Stimulated activated naive CD4-positive, alpha-beta T cell (primary cell): ENCODE measurements around the gene TDRD9.

ENCODE experiments used
- DNase-seq, 6 experiments: peaks; one replicate each; lab custom pipeline; 2025; lab: John Stamatoyannopoulos, UW

Gene TDRD9

DNA sequence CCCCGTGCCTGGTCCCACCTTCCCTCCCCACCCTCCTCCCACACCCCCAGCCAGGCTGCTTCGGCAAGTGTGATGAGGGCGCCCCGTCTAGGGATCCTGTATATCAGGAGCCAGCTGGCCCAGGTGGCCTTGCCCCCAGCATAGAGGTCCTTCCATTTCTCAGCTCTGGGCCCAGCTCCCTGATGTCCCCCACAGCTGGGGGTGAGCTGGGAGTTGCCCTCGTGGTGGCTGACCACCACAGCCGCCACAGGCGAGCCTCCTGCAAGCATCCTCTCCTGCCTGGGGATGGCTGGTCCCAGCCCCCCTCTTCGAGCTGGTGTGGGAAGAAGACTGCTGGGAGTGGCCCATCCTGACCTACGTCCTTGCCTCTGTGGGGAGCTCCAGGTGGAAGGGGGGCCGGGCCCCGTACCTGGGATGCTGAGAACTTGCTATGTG is 164.7 kb downstream of the TDRD9 start:
- no peak for DNase-seq

DNA sequence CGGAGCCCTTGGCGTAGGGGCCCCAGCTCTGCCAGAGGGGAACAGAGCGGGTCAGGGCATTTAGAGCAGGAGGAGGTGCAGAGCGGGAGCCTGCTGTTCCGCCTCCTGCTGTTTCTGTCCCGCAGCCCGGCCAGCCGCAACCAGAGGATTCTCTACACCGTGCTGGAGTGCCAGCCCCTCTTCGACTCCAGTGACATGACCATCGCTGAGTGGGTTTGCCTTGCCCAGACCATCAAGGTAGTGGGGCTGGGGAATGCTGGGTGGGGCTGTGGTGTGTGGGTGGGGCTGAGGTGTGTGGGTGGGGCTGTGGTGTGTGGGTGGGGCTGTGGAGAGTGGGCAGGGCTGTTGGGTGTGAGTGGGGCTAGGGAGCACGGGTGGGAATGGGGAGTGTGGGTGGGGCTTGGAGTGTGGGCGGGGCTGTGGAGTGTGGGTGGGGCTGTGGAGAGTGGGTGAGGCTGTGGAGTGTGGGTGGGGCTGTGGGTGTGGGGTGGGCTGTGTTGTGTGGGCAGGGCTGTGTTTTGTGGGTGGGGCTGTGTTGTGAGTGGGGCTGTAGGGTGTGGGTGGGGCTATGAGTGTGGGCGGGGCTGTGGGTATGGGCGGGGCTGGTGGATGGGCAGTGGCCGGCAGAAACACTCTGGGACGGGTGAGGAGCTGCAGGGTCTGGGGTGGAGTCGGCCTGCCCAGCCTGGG is 165.3 kb downstream of the TDRD9 start:
- DNase-seq, result no peak

DNA sequence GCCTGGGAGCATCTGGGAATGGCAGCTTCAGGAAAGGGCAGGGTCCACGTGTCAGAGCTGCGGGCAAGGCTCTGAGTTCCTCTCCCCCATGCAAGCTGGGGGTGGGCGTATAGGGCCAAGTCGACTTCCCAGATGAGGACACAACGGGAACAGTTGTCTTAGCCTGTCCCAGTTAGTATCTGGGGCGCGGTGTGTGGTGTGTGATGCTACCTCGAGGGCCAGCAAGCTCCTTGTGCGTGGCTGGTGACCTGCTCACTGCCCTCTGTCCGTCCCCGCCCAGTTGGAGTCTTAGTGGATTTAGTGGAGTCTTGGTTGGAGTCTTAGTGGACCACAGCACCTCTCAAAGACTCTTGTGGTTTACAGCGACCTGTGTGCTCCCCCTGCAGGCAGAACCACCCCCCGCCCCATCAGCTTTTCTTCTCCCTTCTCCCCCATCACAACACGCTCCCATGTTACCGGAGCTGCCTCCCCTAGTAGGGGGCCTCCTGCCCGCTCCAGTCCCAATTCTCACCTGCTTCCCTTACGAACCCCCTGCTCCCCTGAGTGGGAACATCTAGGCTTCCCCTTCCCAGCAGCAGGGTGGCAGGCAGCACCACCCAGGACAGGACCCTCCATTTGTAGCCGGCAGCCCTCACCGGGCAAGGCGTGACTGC is 165.9 kb downstream of the TDRD9 start:
- DNase-seq, result no peak

DNA sequence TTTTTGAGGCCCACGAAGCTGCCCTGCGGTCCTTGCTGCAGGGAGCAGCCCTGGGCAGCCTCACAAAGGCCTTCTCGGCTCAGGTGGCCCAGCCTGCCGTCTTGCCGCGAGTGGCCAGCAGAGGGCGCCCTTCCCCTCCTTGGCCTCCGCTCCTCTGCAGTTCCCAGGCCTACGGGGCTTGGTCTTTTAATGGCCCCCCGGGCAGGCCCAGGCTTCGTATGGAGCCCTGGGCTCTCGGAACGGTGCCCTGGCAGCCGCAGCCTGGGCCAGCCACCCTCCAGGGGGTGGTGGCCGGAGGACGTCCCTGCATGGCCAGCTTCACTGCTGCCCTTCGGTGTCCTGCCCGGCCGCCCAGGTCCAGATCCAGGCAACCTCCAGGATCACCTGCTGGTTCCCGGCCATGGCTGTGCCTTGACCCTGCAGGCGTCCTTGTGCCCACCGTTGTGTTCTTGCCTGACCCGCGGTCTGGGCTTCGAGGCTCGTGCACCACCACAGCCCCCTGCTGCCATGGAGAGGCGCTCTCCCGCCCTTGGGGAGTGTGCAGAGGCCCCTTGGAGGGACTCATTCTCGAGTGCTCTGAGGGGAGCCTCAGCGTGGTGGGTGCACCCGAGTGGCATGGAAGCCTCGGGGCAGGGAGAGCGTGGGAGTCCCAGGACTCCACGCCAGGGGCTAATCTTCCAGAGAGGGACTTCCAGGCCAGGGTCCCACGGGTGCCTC is 166.6 kb downstream of the TDRD9 start:
- peak; percentile 36 to 79 (median 58) for DNase-seq

DNA sequence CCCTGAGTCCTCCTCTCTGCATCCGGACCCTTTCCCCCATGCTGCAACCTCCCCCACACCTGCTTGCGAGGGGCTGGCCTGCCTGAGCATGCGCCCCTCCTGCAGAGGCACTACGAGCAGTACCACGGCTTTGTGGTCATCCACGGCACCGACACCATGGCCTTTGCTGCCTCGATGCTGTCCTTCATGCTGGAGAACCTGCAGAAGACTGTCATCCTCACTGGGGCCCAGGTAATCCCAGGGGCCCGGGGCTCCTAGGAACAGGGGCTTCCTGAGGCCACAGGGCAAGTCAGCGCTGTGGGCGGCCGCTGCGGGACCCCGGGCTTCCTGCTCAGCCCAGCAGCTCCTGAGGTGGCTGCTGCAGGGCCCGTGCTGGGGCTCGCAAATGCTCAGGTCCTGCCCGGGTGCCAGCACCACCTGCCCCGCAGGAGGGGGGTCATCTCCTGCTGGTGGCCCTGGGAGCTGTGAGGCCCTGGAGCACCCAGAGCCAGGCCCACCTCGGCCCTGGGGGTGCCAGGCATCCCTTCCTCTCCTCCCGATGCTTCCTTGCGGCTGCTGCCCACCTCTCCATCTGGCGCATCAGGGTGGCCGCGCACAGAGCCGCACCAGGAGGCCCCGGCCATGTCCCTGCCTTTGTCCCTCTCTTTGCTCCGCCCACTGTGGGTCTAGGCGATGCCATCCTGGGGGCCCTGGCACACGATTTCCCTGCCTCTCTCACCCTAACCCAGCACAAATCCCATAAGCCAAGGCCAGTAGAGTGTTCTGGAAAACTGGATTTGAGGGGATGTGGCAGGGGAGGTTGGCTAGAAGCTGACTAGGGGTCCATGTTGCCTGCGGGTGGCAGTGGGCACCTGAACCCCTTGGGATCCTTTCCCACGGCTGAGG is 167.4 kb downstream of the TDRD9 start:
- DNase-seq, result no peak

DNA sequence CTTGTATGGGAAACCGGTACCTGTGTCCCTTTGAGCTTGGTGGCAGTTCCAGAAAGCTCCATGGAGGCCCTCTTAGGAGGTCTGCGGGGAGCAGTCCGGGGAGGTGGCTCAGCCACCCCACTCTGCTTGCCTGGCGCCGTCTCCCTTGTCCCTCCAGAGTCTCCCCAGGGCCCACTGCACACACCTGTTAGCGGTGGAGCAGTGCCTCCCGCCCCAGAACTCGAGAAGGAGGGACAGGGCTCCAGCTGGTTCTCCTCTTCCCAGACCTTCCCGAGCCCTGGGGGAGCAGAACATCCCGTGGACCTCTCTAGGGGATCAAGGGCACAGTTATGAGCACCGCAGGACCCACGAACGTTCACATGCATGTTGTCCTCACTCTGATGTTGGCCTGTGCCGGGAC is 168.1 kb downstream of the TDRD9 start:
- no peak for DNase-seq

DNA sequence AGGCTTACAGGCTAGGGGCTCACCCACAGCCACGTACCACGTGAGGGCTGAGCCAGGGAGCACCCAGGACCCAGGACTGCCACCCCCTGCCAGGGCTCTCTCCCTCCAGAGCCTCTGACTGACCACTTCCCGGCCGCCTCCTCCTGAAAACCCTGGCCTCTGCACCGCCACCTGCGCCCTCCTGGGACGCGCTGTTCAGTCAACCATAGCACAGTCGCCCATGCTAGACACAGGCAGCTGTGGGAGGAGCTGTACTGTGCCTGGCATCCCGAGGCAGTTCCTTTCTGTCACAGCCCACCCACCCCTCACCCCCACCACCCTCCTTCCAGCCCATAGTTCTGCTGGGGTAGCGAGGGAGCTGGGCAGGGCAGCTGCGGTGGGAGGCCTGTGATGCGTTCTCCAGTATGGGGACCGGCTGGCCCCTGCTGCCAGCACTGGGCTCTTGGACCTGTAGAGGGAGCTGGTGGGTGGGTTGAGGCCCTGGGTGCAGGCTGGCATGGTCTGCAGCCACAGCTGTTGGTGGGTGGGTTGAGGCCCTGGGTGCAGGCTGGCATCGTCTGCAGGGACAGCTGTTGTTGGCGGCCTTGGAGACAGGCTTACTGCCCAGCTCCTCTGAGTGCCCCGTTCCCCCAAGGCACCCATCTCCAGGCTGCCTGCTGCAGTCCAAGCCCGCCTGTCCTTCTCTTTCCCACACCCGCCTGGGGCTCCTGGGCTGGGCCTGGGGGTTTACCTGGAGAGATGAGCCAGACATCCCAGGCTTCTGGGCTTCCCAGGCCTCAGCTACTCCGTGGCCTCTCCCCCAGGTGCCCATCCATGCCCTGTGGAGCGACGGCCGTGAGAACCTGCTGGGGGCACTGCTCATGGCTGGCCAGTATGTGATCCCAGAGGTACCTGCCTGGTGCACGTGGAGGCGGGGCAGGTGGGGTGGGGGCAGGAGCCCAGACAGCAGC is 168.8 kb downstream of the TDRD9 start:
- DNase-seq, result no peak

DNA sequence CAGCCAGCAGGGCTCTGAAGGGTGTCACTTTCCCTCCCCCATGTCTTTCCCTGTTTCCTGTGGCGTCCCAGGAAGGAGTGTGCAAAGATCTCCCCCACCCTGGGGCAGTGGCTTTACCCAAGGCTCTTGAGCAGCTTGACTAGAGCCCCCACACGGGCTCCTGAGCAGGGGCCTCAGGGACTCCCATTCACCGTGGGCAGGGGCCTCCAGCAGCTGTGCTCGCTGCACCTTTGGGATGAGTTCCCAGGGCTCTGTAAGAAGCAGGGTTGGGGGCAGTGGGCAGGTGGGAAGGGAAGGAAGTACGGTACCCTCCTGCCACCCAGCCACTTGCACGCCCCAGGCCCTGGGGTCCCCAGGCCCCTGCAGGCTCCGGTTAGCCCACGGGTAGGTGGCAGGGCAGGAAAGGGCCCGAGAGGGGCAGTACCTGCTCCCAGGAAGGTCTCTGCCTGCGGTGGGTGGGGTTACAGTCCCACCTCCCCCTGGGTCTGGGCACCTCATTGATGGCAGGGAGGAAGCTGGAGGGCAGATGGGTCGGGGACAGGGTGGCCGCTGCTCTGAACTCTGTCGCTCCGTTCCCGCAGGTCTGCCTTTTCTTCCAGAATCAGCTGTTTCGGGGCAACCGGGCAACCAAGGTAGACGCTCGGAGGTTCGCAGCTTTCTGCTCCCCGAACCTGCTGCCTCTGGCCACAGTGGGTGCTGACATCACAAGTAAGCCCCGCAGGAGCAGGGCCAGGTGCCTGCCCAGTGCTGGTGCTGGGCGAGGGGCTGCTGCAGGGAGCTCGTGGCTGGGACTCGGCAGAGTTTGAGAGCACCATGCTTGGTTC is 170.2 kb downstream of the TDRD9 start:
- DNase-seq, result no peak

DNA sequence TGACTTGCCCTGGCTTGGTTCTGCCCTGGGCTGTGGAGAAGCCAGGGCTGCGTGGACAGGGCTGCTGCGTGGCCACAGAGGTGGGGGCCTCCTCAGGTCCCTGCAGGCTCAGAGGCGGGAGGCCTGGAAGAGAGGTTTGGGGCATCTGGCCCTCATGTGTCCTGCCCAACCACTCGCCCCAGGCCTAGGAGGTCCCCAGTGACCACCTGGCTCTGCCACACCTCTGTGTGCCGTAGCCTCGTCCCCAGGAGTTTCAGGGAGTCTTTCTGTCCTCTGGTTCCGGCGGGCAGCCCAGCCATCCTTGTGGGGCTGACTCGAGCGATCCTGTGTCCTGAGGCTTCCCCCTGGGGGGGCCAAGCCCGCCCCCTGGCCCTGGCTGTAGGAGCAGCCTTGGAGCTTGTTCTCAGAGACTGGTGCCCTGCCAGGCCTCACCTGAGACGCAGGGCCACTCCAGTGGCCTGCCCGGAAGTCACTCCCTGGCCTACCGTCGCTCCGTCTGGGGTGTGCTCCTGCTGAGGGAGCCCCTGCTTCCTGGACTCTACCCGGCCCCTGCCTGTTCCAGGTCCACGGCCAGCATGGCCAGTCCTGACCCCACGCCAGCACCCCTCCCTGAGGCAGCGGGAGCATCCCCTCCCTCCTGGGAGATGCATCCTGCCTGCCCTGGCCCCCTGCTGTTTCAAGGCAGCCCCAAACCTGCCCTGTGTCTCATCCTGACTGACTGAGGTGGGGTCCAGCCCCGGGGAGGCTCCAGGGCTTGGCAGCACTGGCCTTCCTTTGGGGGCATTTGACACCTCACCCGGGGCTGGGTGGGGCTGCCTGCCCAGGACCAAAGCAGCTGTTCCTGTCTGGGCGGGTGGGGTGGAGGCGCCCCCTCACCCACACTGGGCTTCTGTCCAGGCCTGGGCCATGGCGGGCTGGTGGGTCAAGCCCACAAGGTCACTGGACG is 171.1 kb downstream of the TDRD9 start:
- DNase-seq, result no peak

DNA sequence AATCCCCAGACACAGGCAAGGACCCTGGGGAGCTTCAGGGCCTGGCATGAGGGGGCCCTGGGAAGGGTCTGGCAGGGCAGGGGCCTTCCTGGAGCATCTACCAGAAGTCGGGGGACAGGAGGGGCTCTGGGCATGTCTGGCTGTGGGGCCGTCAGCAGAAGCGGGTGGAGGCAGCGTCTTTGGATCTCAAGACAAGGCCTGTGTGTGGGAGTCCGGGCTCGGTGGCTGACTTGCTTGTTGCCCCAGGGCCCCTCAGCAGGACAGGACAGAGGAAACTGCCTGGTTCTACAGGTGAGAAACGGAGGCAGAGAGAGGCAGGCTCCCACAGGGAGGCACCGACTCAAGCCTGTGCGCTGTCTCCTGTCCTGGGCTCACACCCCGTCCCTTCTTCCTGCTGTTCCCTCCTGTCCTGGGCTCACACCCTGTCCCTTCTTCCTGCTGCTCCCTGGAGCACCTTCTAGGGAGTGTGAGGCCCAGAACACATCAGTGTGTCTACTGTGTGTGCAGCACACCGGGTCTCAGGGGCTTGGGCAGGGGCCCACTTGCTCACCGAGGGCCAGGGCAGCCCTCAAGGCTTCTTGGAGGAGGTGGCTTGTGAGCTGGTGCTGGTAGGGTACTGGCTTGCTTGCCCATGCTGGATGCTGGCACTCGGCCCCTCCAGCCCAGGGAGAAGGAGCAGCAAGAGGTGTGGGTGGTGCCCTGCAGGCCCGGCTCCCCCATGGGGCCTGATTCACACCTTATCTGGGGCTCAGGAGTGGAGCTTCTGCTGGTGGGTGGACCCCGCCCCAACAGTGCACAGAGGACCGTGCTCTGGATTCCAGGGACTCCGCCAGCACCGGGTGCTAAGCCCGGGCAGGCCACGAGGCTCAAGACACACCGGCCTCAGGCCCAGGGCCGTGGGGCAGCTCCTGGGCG is 172.2 kb downstream of the TDRD9 start:
- DNase-seq, result no peak

DNA sequence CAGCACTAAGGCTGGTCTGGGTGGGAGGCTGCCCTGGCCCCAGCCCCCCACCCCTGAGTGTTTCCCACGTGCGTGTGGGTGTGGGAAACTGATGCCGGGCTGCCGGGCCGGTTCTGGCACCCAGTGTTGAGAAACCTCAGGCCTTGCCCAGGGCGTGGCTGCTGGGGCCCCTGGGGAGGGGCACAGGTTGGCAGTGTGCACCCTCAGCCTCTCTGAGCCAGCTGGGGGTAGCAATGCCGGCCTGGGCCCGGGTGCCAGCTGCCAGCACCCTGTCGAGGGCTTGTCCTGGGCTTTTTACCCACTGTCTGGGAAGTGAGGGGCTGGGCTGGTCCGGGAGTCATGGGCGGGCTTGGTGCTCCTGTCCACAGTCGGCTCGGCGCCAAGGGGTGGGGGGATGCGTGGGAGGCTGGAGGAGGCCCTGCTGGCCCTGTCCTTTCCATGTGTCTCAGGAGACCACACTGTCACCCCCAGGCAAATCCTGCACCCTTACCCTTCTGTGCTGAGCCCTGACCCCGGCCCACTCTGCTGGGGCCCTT is 172.9 kb downstream of the TDRD9 start:
- DNase-seq, result no peak

DNA sequence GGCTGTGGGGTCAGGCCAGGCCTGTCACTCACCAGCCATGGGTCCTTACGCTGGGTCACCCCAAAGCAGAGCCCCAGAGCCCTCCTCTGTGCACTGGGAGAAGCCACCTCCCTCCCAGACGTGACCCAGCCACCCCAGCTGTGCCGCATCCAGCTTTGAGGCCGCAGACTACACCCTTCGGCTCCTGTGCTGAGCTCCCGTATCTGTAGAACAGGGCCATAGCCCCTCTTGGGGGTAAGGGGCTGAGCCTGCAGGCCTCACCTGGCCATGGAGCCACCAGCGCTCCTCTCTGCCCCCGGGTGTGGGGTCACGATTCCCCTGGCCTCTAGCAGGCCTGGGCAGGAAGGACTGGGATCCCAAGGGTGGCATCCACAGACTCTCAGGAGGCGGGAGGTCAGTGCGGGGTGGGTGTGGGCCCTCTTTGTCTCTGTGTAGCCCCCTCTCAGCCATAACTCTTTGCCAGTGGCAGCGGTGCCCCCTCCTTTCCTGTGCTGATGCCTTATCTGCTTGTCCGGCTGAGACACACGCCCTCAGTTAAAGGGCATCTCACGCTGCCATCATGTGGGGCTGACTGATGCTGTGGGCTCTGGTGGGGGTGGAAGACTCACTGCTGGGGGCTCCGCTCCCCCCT is 173.5 kb downstream of the TDRD9 start:
- DNase-seq, result no peak
